Neural crest cell (in vitro differentiated cells): ENCODE measurements around the gene NLGN1. TPM values are rescaled to one million over a fixed set of nuclear protein-coding genes. Genes with fewer than 3 reads are reported as not detected.
A peak's percentile ranks its signal among the peaks of the same experiment; 100 is the strongest.

ENCODE experiments used
- DNase-seq: peaks from one replicate; pipeline ENCODE4 v3.0.0; 2021; ENCODE audit warnings: low read depth, mixed read lengths, low spot score
- H3K27ac Mint-ChIP-seq: one replicate; pipeline ENCODE4 v1.8.0; 2021; ENCODE audit warnings: mild to moderate bottlenecking, mixed read lengths; ENCODE audit not compliant: unreplicated experiment
- H3K27me3 Mint-ChIP-seq: 2 replicates; pipeline ENCODE4 v1.8.0; 2021; ENCODE audit warnings: low read depth, mild to moderate bottlenecking, mixed read lengths
- H3K36me3 Mint-ChIP-seq: 2 replicates; pipeline ENCODE4 v1.8.0; 2021; ENCODE audit warnings: low read depth, mild to moderate bottlenecking, mixed read lengths
- H3K4me1 Mint-ChIP-seq: 2 replicates; pipeline ENCODE4 v1.8.0; 2021; ENCODE audit warnings: mixed read lengths
- H3K4me3 Mint-ChIP-seq: one replicate; pipeline ENCODE4 v1.8.0; 2021; ENCODE audit warnings: mild to moderate bottlenecking, mixed read lengths
- H3K9me3 Mint-ChIP-seq: 2 replicates; pipeline ENCODE4 v1.8.0; 2021; ENCODE audit warnings: mixed read lengths
- CTCF ChIP-seq: fragments of 200-600 bp; sonication (generic); conservative IDR thresholded peaks from 2 replicates; pipeline ENCODE4 v1.5.0; 2021; ENCODE audit warnings: antibody characterized with exemption, mild to moderate bottlenecking
- total RNA-seq: library from RNA; stranded (reverse); gene quantifications from 2 replicates; pipeline ENCODE4 v1.2.1, GENCODE V29; 2021

The NLGN1 gene
- total RNA-seq, 1 donor from 2014 or later, result 20.0 TPM

GRCh38 chr3:173911446-173911845 lies 513.9 kb downstream of the NLGN1 start:
- no peak for DNase-seq
- Mint-ChIP-seq H3K9me3 (peaks cover 6% of the 10 kb centered on the region), H3K4me1 (peaks cover 65% of the 10 kb centered on the region), H3K4me3 (peak overlapping the region; percentile 39), H3K27me3 (no peaks in the 10 kb centered on the region), H3K36me3 (no peaks in the 10 kb centered on the region), H3K27ac (peak overlapping the region; percentile 12)
- TF ChIP-seq CTCF, result no peak

GRCh38 chr3:173912126-173912525 lies 514.6 kb downstream of the NLGN1 start:
- peaks cover 65% of the 10 kb centered on the region for H3K4me1 Mint-ChIP-seq
- no peaks in the 10 kb centered on the region for H3K36me3 Mint-ChIP-seq
- H3K4me3 Mint-ChIP-seq, result peak overlapping the region; percentile 39
- H3K27me3 Mint-ChIP-seq, result no peaks in the 10 kb centered on the region
- H3K27ac Mint-ChIP-seq, result peak overlapping the region; percentile 81
- DNase-seq, result no peak
- H3K9me3 Mint-ChIP-seq, result peaks cover 3% of the 10 kb centered on the region
- no peak for TF ChIP-seq CTCF

- H3K27me3 Mint-ChIP-seq, result no peaks in the 10 kb centered on the region
- peaks cover 68% of the 10 kb centered on the region for H3K4me1 Mint-ChIP-seq
- H3K27ac Mint-ChIP-seq, result peak overlapping the region; percentile 79
- no peak for TF ChIP-seq CTCF
- H3K9me3 Mint-ChIP-seq, result peaks cover 2% of the 10 kb centered on the region
- DNase-seq, result no peak
- H3K4me3 Mint-ChIP-seq, result peak overlapping the region; percentile 10
- no peaks in the 10 kb centered on the region for H3K36me3 Mint-ChIP-seq
These were observed 515.9 kb downstream of the NLGN1 start for GRCh38 chr3:173913397-173913796.

GRCh38 chr3:173913974-173914421 lies 516.5 kb downstream of the NLGN1 start:
- peak overlapping the region; percentile 79 for H3K27ac Mint-ChIP-seq
- DNase-seq, result no peak
- peak overlapping the region; percentile 10 for H3K4me3 Mint-ChIP-seq
- peaks cover 68% of the 10 kb centered on the region for H3K4me1 Mint-ChIP-seq
- no peaks in the 10 kb centered on the region for H3K36me3 Mint-ChIP-seq
- no peaks in the 10 kb centered on the region for H3K27me3 Mint-ChIP-seq
- H3K9me3 Mint-ChIP-seq, result peaks cover 2% of the 10 kb centered on the region
- no peak for TF ChIP-seq CTCF

- no peaks in the 10 kb centered on the region for H3K9me3 Mint-ChIP-seq
- H3K36me3 Mint-ChIP-seq, result no peaks in the 10 kb centered on the region
- peaks cover 58% of the 10 kb centered on the region for H3K4me1 Mint-ChIP-seq
- TF ChIP-seq CTCF, result no peak
- H3K27me3 Mint-ChIP-seq, result no peaks in the 10 kb centered on the region
- no peak for DNase-seq
- H3K27ac Mint-ChIP-seq, result no peak overlapping the region
- no peak overlapping the region for H3K4me3 Mint-ChIP-seq
These were observed 519.3 kb downstream of the NLGN1 start for GRCh38 chr3:173916799-173917198.

- Mint-ChIP-seq H3K9me3 (no peaks in the 10 kb centered on the region), H3K36me3 (no peaks in the 10 kb centered on the region), H3K4me3 (no peak overlapping the region), H3K4me1 (peaks cover 34% of the 10 kb centered on the region), H3K27ac (no peak overlapping the region), H3K27me3 (no peaks in the 10 kb centered on the region)
- no peak for TF ChIP-seq CTCF
- no peak for DNase-seq
These were observed 522.8 kb downstream of the NLGN1 start for GRCh38 chr3:173920386-173920785.
